B cell (primary cell): ENCODE data around the gene AUTS2. TPM values are rescaled to one million over a fixed set of nuclear protein-coding genes. Genes with fewer than 3 reads are reported as not detected.

Source experiments
- ATAC-seq: fragments of 200-7000 bp; cut with Tn5 transposase; one replicate; pipeline ENCODE4 v1.10.0; 2021; ENCODE audit warnings: low read depth, mild to moderate bottlenecking, moderate number of reproducible peaks, moderate library complexity
- CTCF ChIA-PET: fragments of 350-600 bp; sonication (Branson Sonifier 250); formaldehyde crosslinking; loops from one replicate; lab custom pipeline; 2021; ENCODE audit warnings: antibody characterized with exemption, inconsistent platforms; lab: Charles Lee
- POLR2A ChIA-PET: fragments of 350-600 bp; sonication (Branson Sonifier 250); formaldehyde crosslinking; loops from one replicate; lab custom pipeline; 2021; ENCODE audit warnings: antibody characterized with exemption; lab: Charles Lee
- DNase-seq: peaks from one replicate; pipeline ENCODE4 v3.0.0; 2013
- H2AFZ ChIP-seq: 2 replicates; pipeline ENCODE4 v1.6.1; 2012; ENCODE audit warnings: mild to moderate bottlenecking, low read depth, low read length; ENCODE audit not compliant: insufficient read depth, poor library complexity, severe bottlenecking
- H3K27ac ChIP-seq, 2 donors: 1 replicate in 1 of 2; 2 replicates in 1 of 2; pipeline ENCODE4 v1.5.1; 2012 to 2013; ENCODE audit warnings: low read length in 2 of 2, mild to moderate bottlenecking in 2 of 2, moderate library complexity in 1 of 2
- H3K27me3 ChIP-seq, 4 experiments: fragments of 200-600 bp in 1 of 4; sonication (generic) in 1 of 4; replicated peaks in 1 of 4; 1 replicate in 2 of 4; 2 replicates in 2 of 4; pipeline versions ENCODE4 v1.6.1 to v1.7.0; 2013 to 2016; ENCODE audit warnings: low read length in 3 of 4, mild to moderate bottlenecking in 2 of 4, mixed read lengths in 1 of 4, moderate library complexity in 1 of 4; ENCODE audit not compliant: insufficient read depth in 4 of 4, control insufficient read depth in 3 of 4; ENCODE audit errors: control extremely low read depth in 1 of 4
- H3K36me3 ChIP-seq, 2 experiments: replicated peaks in 1 of 2; 1 replicate in 1 of 2; 2 replicates in 1 of 2; pipeline versions ENCODE4 v1.6.1 to v1.7.1; 2013; ENCODE audit warnings: low read length in 1 of 2; ENCODE audit not compliant: insufficient read depth in 2 of 2, control insufficient read depth in 1 of 2; ENCODE audit errors: control extremely low read depth in 1 of 2, extremely low read depth in 1 of 2
- H3K4me1 ChIP-seq, 2 donors: fragments of 200-600 bp in 1 of 2; sonication (generic) in 1 of 2; 1 replicate in 1 of 2; 2 replicates in 1 of 2; pipeline versions ENCODE4 v1.5.1 to v1.6.1; 2013 to 2017; ENCODE audit warnings: low read length in 2 of 2; ENCODE audit not compliant: control insufficient read depth in 2 of 2, insufficient read depth in 2 of 2
- H3K4me2 ChIP-seq: replicated peaks from 2 replicates; pipeline ENCODE3; 2012; ENCODE audit warnings: mild to moderate bottlenecking, low read depth, low read length; ENCODE audit not compliant: poor library complexity, severe bottlenecking
- H3K4me3 ChIP-seq, 5 experiments: fragments of 200-600 bp in 1 of 5; sonication (generic) in 1 of 5; 1 replicate in 3 of 5; 2 replicates in 2 of 5; pipeline versions ENCODE4 v1.5.1 to v1.7.0; 2011 to 2016; ENCODE audit warnings: low read length in 4 of 5, mild to moderate bottlenecking in 4 of 5, low read depth in 2 of 5, control low read depth in 1 of 5, moderate library complexity in 1 of 5; ENCODE audit not compliant: insufficient read depth in 1 of 5; ENCODE audit errors: control extremely low read depth in 1 of 5, extremely low read depth in 1 of 5
- H3K79me2 ChIP-seq: fragments of 200-600 bp; sonication (generic); one replicate; pipeline ENCODE4 v1.6.0; 2016; ENCODE audit warnings: low read length; ENCODE audit not compliant: control insufficient read depth, insufficient read depth
- H3K9ac ChIP-seq: fragments of 200-600 bp; sonication (generic); 2 replicates; pipeline ENCODE4 v1.6.1; 2017; ENCODE audit warnings: mild to moderate bottlenecking, low read length, moderate library complexity
- H3K9me3 ChIP-seq, 3 donors: one replicate each; pipeline versions ENCODE4 v1.6.1 to v1.7.1; 2013; ENCODE audit warnings: low read length in 2 of 3; ENCODE audit not compliant: control insufficient read depth in 2 of 3, insufficient read depth in 1 of 3; ENCODE audit errors: control extremely low read depth in 1 of 3
- H4K20me1 ChIP-seq: 2 replicates; pipeline ENCODE4 v1.6.0; 2012; ENCODE audit warnings: mild to moderate bottlenecking, low read length; ENCODE audit not compliant: insufficient read depth, control insufficient read depth, poor library complexity, severe bottlenecking
- H3K27ac Mint-ChIP-seq: one replicate; pipeline ENCODE4 v1.8.0; 2021; ENCODE audit warnings: mixed read lengths
- H3K27me3 Mint-ChIP-seq: one replicate; pipeline ENCODE4 v1.8.0; 2021; ENCODE audit warnings: mixed read lengths
- H3K4me1 Mint-ChIP-seq: one replicate; pipeline ENCODE4 v1.8.0; 2021; ENCODE audit warnings: mixed read lengths
- H3K4me3 Mint-ChIP-seq: one replicate; pipeline ENCODE4 v1.8.0; 2021; ENCODE audit warnings: mixed read lengths
- H3K9me3 Mint-ChIP-seq: one replicate; pipeline ENCODE4 v1.8.0; 2022; ENCODE audit warnings: mixed read lengths; ENCODE audit not compliant: insufficient read depth
- CTCF ChIP-seq: fragments of 200-600 bp; IDR thresholded peaks from one replicate; pipeline ENCODE4 v1.8.0; 2022; ENCODE audit warnings: antibody characterized with exemption, mild to moderate bottlenecking
- EZH2 ChIP-seq: IDR thresholded peaks from 2 replicates; pipeline ENCODE4 v1.6.1; 2012; ENCODE audit warnings: borderline replicate concordance, low read depth, mild to moderate bottlenecking, moderate library complexity, low read length; ENCODE audit not compliant: insufficient read depth, poor library complexity, severe bottlenecking
- WGBS: methylation state at CpG from one replicate; pipeline ENCODE4 v1.1.5; 2013; ENCODE audit warnings: missing lambda C conversion rate; ENCODE audit not compliant: insufficient coverage; 5-methylcytosine and 5-hydroxymethylcytosine counted together
- intact Hi-C: fragments of 100-400 bp; cut with micrococcal nuclease; formaldehyde crosslinking; loops from one replicate; pipeline ENCODE4 v1.10.0; 2022
- polyA plus RNA-seq: library from polyadenylated mRNA; depleted of rRNA; stranded (reverse); fragments of >200 nt; gene quantifications from 2 replicates; pipeline ENCODE4 v1.2.3, GENCODE V29; 2012
- total RNA-seq, 2 donors: library from RNA; stranded (reverse); fragments of 120-200 nt in 1 of 2; gene quantifications; 1 replicate in 1 of 2; 2 replicates in 1 of 2; pipeline versions ENCODE4 v1.2.3 to v1.2.4, GENCODE V29; 2013 to 2022

Gene AUTS2
- total and polyA plus RNA-seq, 2 donors (not counting 1 experiment from before 2014, with no cell fraction given): 22.3 to 35.0 TPM

GRCh38 chr7:70082099-70082611 lies 483.9 kb downstream of the AUTS2 start:
- H3K4me3 ChIP-seq: no peak overlapping the region
- CTCF ChIA-PET: no interaction called here
- TF ChIP-seq EZH2: no peak
- H3K36me3 ChIP-seq: peaks cover 0 to 4% of the 10 kb centered on the region in 2 experiments
- H3K4me1 ChIP-seq: no peaks in the 10 kb centered on the region
- Mint-ChIP-seq H3K27ac (no peak overlapping the region), H3K4me3 (no peak overlapping the region), H3K9me3 (peaks cover 2% of the 10 kb centered on the region), H3K4me1 (peaks cover 10% of the 10 kb centered on the region), H3K27me3 (no peaks in the 10 kb centered on the region)
- H4K20me1 ChIP-seq: no peaks in the 10 kb centered on the region
- no peak overlapping the region for H3K27ac ChIP-seq
- H3K9me3 ChIP-seq: peaks cover 0 to 11% (median 5%) of the 10 kb centered on the region in 3 donors
- no peak overlapping the region for H2AFZ ChIP-seq
- no peak for ATAC-seq
- H3K27me3 ChIP-seq: no peaks in the 10 kb centered on the region
- peaks cover 4% of the 10 kb centered on the region for H3K79me2 ChIP-seq
- intact Hi-C loops: no loop called here
- POLR2A ChIA-PET: no interaction called here
- 93% methylated on average over 2 of the region's 5 CpGs for WGBS
- no peak overlapping the region for H3K9ac ChIP-seq
- no peak overlapping the region for H3K4me2 ChIP-seq
- no peak for DNase-seq

DNA sequence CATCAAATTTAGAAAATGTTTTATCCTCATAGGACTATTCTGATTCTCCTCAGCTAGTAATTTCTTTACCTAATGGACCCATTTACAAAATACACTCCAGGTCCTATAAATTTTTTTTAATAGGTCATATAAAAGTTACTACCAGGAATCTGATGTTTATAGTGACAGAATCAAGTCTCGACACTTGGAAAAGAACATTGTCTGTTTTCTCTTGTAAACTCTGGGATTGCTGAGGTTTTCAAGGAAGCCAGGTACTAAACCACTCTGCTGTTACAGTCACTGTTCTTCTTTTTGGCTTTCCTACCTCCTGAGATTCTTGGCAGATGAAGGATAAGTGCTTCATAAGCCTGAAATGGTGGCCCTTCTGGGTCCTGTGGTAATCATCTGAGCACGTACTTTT lies 493.1 kb downstream of the AUTS2 start:
- ATAC-seq: no peak
- Histone ChIP-seq H3K27me3 (no peaks in the 10 kb centered on the region), H3K9ac (no peak overlapping the region), H4K20me1 (no peaks in the 10 kb centered on the region), H3K79me2 (peaks cover 18% of the 10 kb centered on the region), H2AFZ (no peak overlapping the region), H3K4me2 (no peak overlapping the region), H3K36me3 (peaks cover 0 to 4% of the 10 kb centered on the region in 2 experiments), H3K27ac (no peak overlapping the region), H3K4me3 (no peak overlapping the region), H3K4me1 (no peaks in the 10 kb centered on the region), H3K9me3 (peaks cover 0 to 14% (median 0%) of the 10 kb centered on the region in 3 donors)
- H3K27me3 Mint-ChIP-seq: no peaks in the 10 kb centered on the region
- WGBS: 100% methylated on average over 2 of the region's 2 CpGs
- no peak overlapping the region for H3K4me3 Mint-ChIP-seq
- TF ChIP-seq EZH2: no peak
- TF ChIP-seq CTCF: no peak
- DNase-seq: no peak
- ChIA-PET POLR2A (no interaction called here), CTCF (no interaction called here)
- no peak overlapping the region for H3K27ac Mint-ChIP-seq
- intact Hi-C loops: no loop called here
- no peaks in the 10 kb centered on the region for H3K4me1 Mint-ChIP-seq
- H3K9me3 Mint-ChIP-seq: no peaks in the 10 kb centered on the region
